GM12878 (cell line): ENCODE measurements around the gene ADM2. TPM values are rescaled to one million over a fixed set of nuclear protein-coding genes. Genes with fewer than 3 reads are reported as not detected.

Experiments used
- BCLAF1 ChIP-seq: fragments of 450-650 bp; IDR thresholded peaks from 2 replicates; pipeline ENCODE4 v1.6.1; 2017; ENCODE audit warnings: antibody characterized with exemption, mild to moderate bottlenecking, moderate library complexity
- BMI1 ChIP-seq: fragments of 450-650 bp; IDR thresholded peaks from 2 replicates; pipeline ENCODE4 v1.6.1; 2016; ENCODE audit warnings: mild to moderate bottlenecking, moderate library complexity, borderline replicate concordance
- CEBPB ChIP-seq, 2 experiments: fragments of 150-350 bp in 1 of 2; IDR thresholded peaks; 2 replicates each; pipeline ENCODE4 v1.6.1; 2012 to 2014; ENCODE audit warnings: low read depth in 2 of 2, low read length in 2 of 2, borderline replicate concordance in 1 of 2, inconsistent platforms in 1 of 2
- CEBPZ ChIP-seq: fragments of 150-350 bp; IDR thresholded peaks from 2 replicates; pipeline ENCODE4 v1.6.1; 2016; ENCODE audit warnings: low read depth, low read length
- CREM ChIP-seq: IDR thresholded peaks from 2 replicates; pipeline ENCODE4 v1.6.1; 2014; ENCODE audit warnings: antibody characterized with exemption, low read depth
- E2F8 ChIP-seq: fragments of 450-650 bp; IDR thresholded peaks from 2 replicates; pipeline ENCODE4 v1.6.1; 2018; ENCODE audit warnings: mild to moderate bottlenecking, low read depth, moderate library complexity; ENCODE audit not compliant: partially characterized antibody
- EED ChIP-seq: sonication (generic); IDR thresholded peaks from 2 replicates; pipeline ENCODE4 v1.6.1; 2016; ENCODE audit warnings: antibody characterized with exemption, low read depth
- IKZF1 ChIP-seq: fragments of 450-650 bp; conservative IDR thresholded peaks from 2 replicates; pipeline ENCODE4 v1.6.1; 2017; ENCODE audit warnings: antibody characterized with exemption, mild to moderate bottlenecking
- NFXL1 ChIP-seq: fragments of 450-650 bp; IDR thresholded peaks from 2 replicates; pipeline ENCODE4 v1.6.1; 2017; ENCODE audit warnings: antibody characterized with exemption, mild to moderate bottlenecking, borderline replicate concordance
- RAD21 ChIP-seq: IDR thresholded peaks from 2 replicates; pipeline ENCODE4 v1.6.1; 2011; ENCODE audit warnings: mild to moderate bottlenecking, low read depth, low read length, moderate library complexity; ENCODE audit not compliant: insufficient read depth
- USF1 ChIP-seq: IDR thresholded peaks from 2 replicates; pipeline ENCODE4 v1.6.1; 2011; ENCODE audit warnings: borderline replicate concordance, low read depth, mild to moderate bottlenecking, moderate library complexity, mixed read lengths, low read length; ENCODE audit not compliant: insufficient read depth; ENCODE audit errors: extremely low read length
- ZBTB11 ChIP-seq: fragments of 450-650 bp; formaldehyde crosslinking; IDR thresholded peaks from 2 replicates; pipeline ENCODE4 v1.5.0; 2022; ENCODE audit warnings: mild to moderate bottlenecking, missing genetic modification characterization
- polyA plus RNA-seq, 11 experiments: library from polyadenylated mRNA; depleted of rRNA in 4 of 11; unstranded in 6 of 11; stranded (reverse) in 5 of 11; fragments of >200 nt; fragmentation: Nextera tagmentation in 4 of 11; fragmentation: Illumina TruSeq in 1 of 11; extraction: Ambion mirVana in 4 of 11; extraction: Trizol in 1 of 11; gene quantifications; 1 replicate in 1 of 11; 2 replicates in 10 of 11; pipeline versions ENCODE4 v1.2.1 to v1.2.3, GENCODE V29; 2011 to 2016; ENCODE audit warnings: inconsistent platforms in 2 of 11, missing spikeins in 2 of 11, low read depth in 1 of 11
- total RNA-seq, 4 experiments: library from RNA; depleted of rRNA in 3 of 4; stranded (reverse); fragments of >200 nt in 3 of 4; fragmentation: Illumina TruSeq in 1 of 4; extraction: Trizol in 1 of 4; gene quantifications; 2 replicates each; pipeline versions ENCODE4 v1.2.1 to v1.2.3, GENCODE V29; 2013 to 2021

Gene ADM2
- total and polyA plus RNA-seq, 10 of the 15 experiments (the other 5 are each of a cell fraction or from before 2014, with no cell fraction given): 0.02 to 0.33 (median 0.12) TPM; not detected in 2

GRCh38 chr22:50531962-50532674 lies 50.8 kb downstream of the ADM2 start (continued):
- TF ChIP-seq ZBTB11 (CRISPR knock-in tag) (0 out of 2 replicates have a peak, but pooled peaks have one; percentile 6), USF1 (no peak), NFXL1 (no peak), EED (peak; percentile 52; the same call in 1 of the 2 replicates), CREM (no peak), RAD21 (no peak), BMI1 (no peak), CEBPZ (no peak), IKZF1 (peak; percentile 46), E2F8 (no peak), BCLAF1 (no peak), CEBPB (IDR thresholded peaks at IDR 0.05; ENCODE audit: borderline replicate concordance in 1 of 2, low read depth in 2 of 2, low read length in 2 of 2) (no peak)
